T1000 (cell line): Measurements from ENCODE around the gene PANK2.
"Not testable (repeated sequence)": the region's sequence is repeated elsewhere in the genome, so short reads cannot be mapped to it uniquely, and the experiment has no call there.

Experiments
- DNase-seq: peaks from one replicate; lab custom pipeline; 2025; ENCODE audit warnings: mixed read lengths; lab: John Stamatoyannopoulos, UW

PANK2 gene

DNA sequence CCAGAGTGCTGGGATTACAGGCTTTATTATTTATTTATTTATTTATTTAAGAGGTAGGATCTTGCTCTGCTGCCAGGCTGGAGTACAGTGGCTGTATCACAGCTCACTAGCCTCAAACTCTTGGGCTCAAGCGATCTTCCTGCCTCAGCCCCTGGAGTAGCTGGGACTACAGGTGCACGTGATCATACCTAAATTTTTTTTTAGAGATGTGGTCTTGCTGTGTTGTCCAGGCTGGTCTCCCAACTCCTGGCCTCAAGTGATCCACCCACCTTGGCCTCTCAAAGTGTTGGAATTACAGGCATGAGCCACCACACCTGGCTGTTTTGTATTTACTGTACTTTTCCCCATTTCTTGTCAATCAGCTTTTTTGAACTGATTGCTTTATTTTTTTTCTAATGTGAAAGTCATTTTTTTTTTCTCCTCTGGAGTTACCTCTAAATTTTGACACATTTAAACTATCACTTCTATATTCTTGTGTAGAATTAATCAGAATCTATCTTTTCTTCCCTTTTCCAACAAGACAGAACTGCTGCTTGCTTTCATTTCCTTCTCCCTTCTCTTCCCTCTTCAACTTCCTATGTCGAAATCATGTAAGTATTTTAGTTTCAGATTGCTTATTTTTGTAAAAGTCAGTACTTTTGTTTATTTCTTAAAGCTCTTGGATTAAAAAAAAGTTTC lies 12.0 kb downstream of the PANK2 start:
- no peak for DNase-seq

- no peak for DNase-seq
These were observed 12.7 kb downstream of the PANK2 start for GRCh38 chr20:3901706-3902440.

DNA sequence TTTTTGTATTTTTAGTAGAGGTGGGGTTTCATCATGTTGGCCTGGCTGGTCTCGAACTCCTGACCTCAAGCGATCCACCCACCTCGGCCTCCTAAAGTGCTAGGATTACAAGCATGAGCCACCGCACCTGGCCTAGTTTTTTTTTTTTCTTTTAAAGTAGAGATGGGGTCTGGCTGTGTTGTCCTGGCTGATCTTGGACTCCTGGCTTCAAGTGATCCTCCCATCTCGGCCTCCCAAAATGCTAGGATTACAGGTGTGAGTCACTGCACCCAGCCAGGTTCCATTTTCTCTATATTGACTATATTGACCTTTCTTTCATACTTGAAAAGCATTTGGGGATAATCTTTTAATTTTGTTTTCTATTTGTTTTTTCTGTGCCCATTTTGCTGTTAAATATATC lies 13.3 kb downstream of the PANK2 start:
- no peak for DNase-seq

- no peak for DNase-seq
These were observed 15.0 kb downstream of the PANK2 start for GRCh38 chr20:3904224-3904623.

DNA sequence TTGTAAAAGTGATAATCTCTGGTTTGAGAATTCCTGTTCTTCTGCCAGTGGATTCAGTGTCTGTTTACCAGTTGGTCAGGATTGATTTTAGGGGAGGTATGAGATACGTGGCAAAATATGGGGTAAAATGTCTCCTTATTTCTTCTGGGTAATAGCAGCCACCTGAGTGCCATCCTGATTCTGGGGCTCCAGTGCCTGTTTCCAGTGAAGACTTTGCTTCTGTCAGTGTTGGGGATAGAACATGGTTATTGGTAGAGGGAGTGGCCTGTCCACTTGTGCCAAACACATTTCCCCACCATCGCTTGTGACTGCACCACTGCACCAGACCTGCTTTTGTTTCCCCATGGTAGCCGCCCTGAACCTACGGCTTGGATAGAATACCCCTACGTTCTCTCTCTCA lies 15.7 kb downstream of the PANK2 start:
- DNase-seq = no peak

DNA sequence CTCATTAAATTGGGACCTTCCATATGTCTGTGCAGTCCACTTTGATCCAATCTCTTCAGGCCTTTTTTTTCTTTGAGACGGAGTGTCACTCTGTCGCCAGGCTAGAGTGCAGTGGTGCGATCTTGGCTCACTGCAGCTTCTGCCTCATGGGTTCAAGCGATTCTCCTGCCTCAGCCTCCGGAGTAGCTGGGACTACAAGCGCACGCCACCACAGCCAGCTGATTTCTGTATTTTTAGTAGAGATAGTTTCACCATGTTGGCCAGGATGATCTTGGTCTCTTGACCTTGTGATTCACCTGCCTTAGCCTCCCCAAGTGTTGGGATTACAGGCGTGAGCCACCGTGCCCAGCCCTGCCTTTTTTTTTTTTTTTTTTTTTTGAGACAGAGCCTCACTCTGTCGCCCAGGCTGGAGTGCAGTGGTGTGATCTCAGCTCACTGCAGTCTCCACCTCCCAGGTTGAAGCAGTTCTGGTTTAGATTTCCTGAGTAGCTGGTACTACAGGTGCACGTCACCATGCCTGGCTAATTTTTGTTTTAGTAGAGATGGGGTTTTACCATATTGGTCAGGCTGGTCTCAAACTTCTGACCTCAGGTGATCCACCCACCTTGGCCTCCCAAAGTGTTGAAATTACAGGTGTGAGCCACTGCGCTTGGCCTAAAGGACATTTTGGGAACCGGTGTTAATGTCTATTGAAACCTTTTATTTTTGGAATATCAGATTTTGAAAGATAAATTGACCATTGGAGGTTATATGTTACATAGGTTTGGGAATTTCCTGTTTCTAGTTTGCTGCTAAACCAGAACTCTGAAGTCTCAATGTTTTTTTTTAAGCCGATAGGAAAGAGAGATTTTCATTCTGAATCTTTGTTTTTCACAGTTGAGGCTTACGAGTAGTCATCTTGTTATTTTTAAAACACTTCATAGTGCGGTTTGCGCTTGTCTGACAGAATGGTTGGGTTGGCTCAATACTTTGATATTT lies 17.8 kb downstream of the PANK2 start:
- DNase-seq = not testable (repeated sequence)

DNA sequence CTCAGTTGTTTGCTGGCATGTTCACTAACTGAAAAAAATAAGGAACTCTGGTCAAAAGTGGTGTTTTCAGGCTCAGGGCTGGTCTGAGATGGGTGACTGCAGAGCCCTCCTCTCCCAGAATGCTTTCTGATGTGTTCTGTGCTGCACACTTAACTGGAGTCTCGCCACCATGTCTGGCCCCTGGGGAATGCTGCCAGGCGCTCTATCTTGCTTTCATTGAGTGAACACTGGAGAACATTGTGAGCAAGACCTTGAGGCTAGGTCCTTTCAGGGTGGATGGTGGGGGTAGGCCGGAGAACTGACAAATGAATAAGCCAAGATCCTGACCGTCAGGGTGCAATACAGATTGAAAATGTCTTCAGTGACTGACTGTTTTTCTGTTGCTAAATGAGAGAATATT lies 19.5 kb downstream of the PANK2 start:
- DNase-seq = no peak

- DNase-seq = no peak
These were observed 20.8 kb downstream of the PANK2 start for GRCh38 chr20:3909952-3910366.

- no peak for DNase-seq
These were observed 21.7 kb downstream of the PANK2 start for GRCh38 chr20:3910853-3911252.

- no peak for DNase-seq
These were observed 22.8 kb downstream of the PANK2 start for GRCh38 chr20:3911956-3912355.

GRCh38 chr20:3914446-3914845 lies 25.3 kb downstream of the PANK2 start:
- no peak for DNase-seq

DNA sequence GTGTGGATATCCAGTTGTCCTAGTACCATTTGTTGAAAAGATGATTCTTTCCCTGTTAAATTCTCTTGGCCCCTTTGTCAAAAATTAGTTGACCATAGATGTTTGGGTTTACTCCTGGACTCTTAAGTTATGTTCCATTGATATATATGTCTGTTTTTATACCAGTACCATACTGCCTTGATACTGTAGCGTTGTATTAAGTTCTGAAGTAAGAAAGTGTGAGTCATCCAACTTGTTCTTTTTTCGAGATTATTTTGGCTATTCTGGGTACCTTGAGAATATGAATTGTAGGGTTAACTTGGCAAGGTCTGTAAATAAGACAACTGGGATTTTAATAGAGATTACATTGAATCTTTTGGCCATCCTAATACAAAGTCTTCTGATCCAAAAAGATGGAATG lies 26.5 kb downstream of the PANK2 start:
- no peak for DNase-seq

GRCh38 chr20:3916364-3916763 lies 27.2 kb downstream of the PANK2 start:
- DNase-seq = no peak

DNA sequence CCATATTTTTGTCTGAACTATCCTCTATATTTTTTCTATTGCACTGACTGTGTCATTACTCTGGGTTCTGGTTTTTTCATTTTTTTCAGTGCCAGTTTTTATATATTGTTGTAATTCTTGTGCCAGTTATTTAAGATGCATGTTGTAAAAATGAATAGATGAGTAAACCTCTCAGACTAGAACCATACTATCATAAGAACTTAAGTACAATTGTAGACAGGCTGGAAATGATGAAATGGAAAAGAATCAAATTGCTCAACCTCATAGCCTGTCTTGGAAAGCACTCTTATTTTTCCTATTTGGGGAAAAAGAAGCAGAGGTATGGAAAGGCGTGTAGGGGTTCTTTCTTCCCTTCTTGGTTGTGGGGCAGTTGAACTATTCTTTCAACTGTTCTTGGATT lies 30.2 kb downstream of the PANK2 start:
- DNase-seq = no peak

DNA sequence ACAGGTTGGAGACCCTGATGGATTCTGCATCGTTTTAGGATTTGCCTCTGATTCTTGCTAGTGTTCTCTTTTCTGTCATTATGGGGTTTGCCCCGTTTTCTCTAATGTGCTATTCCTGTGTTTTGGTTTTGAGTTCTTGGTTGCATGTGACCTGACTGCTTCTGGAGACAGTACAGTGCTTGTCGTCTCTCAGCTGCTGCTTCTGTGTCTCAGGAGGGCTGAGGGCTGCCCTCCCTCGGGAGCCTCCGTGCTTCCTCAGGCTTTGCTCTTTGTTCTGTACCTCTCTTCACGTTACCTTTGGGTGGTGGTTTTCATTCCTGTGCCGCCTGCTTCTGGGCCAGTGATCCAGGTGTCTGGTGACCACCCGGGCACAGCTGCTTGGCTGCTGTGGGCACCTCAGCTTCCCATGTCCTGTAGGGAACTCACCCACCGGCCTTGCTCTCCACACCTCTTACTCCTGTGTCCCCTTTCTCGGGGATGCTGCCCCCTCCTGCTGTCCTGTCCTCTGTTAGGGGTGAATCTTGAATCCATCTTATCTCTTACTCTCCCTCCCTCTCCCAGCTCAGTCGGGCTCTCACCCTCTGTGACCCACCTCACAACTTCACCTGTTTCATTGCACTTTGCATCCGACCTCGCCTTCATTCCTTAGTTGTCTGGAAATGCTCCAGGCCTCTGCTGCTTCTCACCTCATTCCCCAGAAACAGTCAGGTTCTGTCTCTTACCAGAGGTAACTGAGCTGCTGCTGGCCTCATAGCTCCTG lies 33.2 kb downstream of the PANK2 start:
- no peak for DNase-seq

- DNase-seq = no peak
These were observed 33.8 kb downstream of the PANK2 start for GRCh38 chr20:3922983-3923339.

DNA sequence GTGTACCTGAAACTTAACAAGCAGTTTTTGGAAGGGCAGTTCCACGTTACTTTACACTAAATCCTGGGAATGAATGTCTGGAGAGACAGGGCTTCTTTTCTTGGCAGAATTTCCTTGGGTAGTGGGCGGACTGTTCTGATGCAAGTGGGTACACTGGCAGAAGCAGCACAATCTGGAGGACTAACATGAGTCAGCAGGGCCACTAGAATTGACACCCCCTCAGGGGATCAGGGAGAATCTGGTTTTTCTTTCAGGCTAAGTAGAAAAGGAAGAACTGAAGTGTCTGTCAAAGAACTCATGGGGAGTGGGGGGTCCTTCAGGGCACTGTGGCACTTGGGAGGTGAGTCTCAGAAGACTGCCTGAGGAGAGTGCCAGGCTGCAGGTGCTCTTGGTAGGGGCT lies 34.6 kb downstream of the PANK2 start:
- DNase-seq = no peak

DNA sequence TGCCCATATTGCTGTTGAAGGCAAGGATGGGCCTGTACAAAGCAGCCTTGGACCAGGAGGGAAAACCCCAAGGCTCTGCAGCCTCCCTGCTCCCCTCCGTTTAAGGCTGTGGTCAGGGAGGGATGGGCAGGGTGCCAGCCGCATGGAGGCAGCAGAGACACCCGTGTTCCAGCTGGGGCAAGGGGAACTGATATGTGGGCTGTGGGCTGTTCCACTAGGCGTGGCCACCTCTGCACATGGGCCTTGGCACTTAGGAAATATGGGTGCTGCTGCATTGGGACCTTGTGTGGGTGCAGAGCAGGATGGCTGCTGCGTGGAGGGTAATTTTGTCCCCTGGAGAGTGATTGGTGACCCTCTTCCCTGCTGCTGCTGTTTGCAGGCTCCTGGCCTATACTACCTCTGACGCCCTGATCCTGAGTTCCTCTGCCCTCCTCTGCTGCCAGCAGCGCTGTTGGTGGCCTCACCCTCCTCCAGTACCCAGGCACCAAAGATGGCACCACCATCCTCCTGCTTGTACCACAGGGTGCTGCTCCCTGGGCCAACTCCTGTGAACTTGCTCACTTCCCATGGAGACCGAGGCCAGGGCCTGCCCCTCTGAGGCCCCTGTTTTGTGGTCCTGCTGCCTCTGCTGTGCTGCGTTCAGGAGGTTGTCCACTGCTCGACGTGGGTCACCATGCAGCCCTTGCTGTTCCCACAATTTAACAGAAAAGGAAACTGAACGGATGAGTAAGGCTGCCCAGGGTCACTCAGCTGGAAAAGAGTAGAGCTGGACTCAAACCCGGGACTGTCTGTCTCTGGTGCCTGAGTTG lies 35.3 kb downstream of the PANK2 start:
- DNase-seq = no peak

DNA sequence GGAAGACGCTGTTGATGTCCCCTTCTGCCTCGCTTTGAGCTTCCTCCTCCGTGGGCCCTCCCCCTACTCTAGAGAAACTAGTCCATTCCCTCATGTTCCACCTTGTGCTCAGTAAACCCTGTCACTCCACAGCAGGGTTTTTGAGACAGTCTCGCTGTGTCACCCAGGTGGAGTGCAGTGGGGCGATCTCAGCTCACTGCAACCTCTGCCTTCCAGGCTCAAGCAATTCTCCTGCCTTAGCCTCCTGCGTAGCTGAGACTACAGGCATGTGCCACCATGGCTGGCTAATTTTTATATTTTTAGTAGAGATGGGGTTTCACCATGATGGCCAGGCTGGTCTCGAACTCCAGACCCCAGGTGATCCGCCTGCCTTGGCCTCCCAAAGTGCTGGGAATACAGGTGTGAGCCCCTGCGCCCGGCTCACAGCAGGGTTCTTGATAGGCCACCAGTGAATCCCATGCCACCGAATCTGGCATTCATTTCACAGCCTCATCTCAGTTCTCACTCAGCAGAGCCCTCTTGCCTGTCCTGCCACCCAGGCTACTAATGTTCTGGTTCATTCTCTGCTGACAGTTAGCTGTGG lies 36.0 kb downstream of the PANK2 start:
- no peak for DNase-seq

- DNase-seq = no peak
These were observed 36.9 kb downstream of the PANK2 start for GRCh38 chr20:3925899-3926638.
